Thyroid gland (tissue), 4 donors: ENCODE measurements around the gene MYB. TPM values are rescaled to one million over a fixed set of nuclear protein-coding genes. Genes with fewer than 3 reads are reported as not detected.

Source experiments
- DNase-seq, 2 donors: peaks; one replicate each; pipeline ENCODE4 v3.0.0-alpha.2; 2019
- H3K27ac ChIP-seq, 3 donors: fragments of 200-600 bp; sonication (generic); 1 replicate in 2 of 3; 2 replicates in 1 of 3; pipeline ENCODE4 v1.5.1; 2016 to 2019; ENCODE audit warnings: mild to moderate bottlenecking in 1 of 3, moderate library complexity in 1 of 3
- H3K27me3 ChIP-seq: fragments of 200-600 bp; sonication (generic); one replicate; pipeline ENCODE4 v1.5.1; 2019
- H3K36me3 ChIP-seq, 2 donors: fragments of 200-600 bp; sonication (generic); one replicate each; pipeline ENCODE4 v1.5.1; 2016 to 2019
- H3K4me1 ChIP-seq, 2 donors: fragments of 200-600 bp; sonication (generic); one replicate each; pipeline ENCODE4 v1.5.1; 2017 to 2019
- H3K4me3 ChIP-seq, 3 donors: fragments of 200-600 bp; sonication (generic); replicated peaks in 1 of 3; 1 replicate in 2 of 3; 2 replicates in 1 of 3; pipeline ENCODE4 v1.5.1; 2016; ENCODE audit warnings: mild to moderate bottlenecking in 1 of 3
- H3K9me3 ChIP-seq: fragments of 200-600 bp; sonication (generic); one replicate; pipeline ENCODE4 v1.5.1; 2017
- CTCF ChIP-seq, 6 experiments: fragments of 200-600 bp in 3 of 6; fragments of 450-650 bp in 3 of 6; sonication (generic) in 3 of 6; IDR thresholded peaks; one replicate each; pipeline ENCODE4 v1.5.1; 2016 to 2019; ENCODE audit warnings: antibody characterized with exemption in 6 of 6, mild to moderate bottlenecking in 2 of 6, inconsistent platforms in 1 of 6, moderate library complexity in 1 of 6
- POLR2A ChIP-seq, 2 donors: fragments of 450-650 bp; IDR thresholded peaks; one replicate each; pipeline ENCODE4 v1.6.1; 2017; ENCODE audit warnings: antibody characterized with exemption in 2 of 2, mild to moderate bottlenecking in 2 of 2, moderate library complexity in 1 of 2
- WGBS, 2 donors: methylation state at CpG; one replicate each; pipeline ENCODE4 v1.1.5; 2017; 5-methylcytosine and 5-hydroxymethylcytosine counted together
- intact Hi-C: fragments of 100-400 bp; cut with DNase I; formaldehyde crosslinking; loops from one replicate; pipeline ENCODE4 v1.15.1; 2023
- total RNA-seq, 4 donors: library from RNA; depleted of rRNA; stranded (reverse); fragments of >200 nt; gene quantifications; one replicate each; pipeline ENCODE4 v1.2.3, GENCODE V29; 2016

The MYB gene
- total RNA-seq, 4 donors from 2014 or later: 0.75 TPM; not detected in 3

GRCh38 chr6:135170849-135171248, 10.3 kb upstream of the MYB start:
- Histone ChIP-seq H3K4me3 (no peak overlapping the region), H3K27ac (no peak overlapping the region), H3K27me3 (no peaks in the 10 kb centered on the region), H3K4me1 (no peaks in the 10 kb centered on the region), H3K9me3 (no peaks in the 10 kb centered on the region), H3K36me3 (no peaks in the 10 kb centered on the region)
- intact Hi-C loops: no loop called here
- DNase-seq: no peak
- 75 to 88% methylated on average over 3 of the region's 3 CpGs for WGBS, 2 donors
- TF ChIP-seq POLR2A (IDR thresholded peaks at IDR 0.05): no peak

- Histone ChIP-seq H3K9me3 (no peaks in the 10 kb centered on the region), H3K4me3 (no peak overlapping the region), H3K36me3 (no peaks in the 10 kb centered on the region), H3K27me3 (no peaks in the 10 kb centered on the region), H3K4me1 (no peaks in the 10 kb centered on the region), H3K27ac (no peak overlapping the region)
- intact Hi-C loops: no loop called here
- TF ChIP-seq CTCF (IDR thresholded peaks at IDR 0.05): no peak
- TF ChIP-seq POLR2A (IDR thresholded peaks at IDR 0.05): no peak
- DNase-seq: no peak
- 89 to 94% methylated on average over 3 of the region's 3 CpGs for WGBS, 2 donors
These were observed 7.7 kb upstream of the MYB start for GRCh38 chr6:135173242-135173988.

- Histone ChIP-seq H3K36me3 (no peaks in the 10 kb centered on the region), H3K9me3 (no peaks in the 10 kb centered on the region), H3K27me3 (no peaks in the 10 kb centered on the region), H3K4me3 (no peak overlapping the region), H3K4me1 (no peaks in the 10 kb centered on the region), H3K27ac (no peak overlapping the region)
- no peak for DNase-seq
- TF ChIP-seq POLR2A (IDR thresholded peaks at IDR 0.05) (no peak), CTCF (IDR thresholded peaks at IDR 0.05) (no peak)
- intact Hi-C loops: no loop called here
These were observed 7.1 kb upstream of the MYB start for GRCh38 chr6:135173989-135174484.

GRCh38 chr6:135176058-135176457, 5.0 kb upstream of the MYB start:
- H3K27ac ChIP-seq: no peak overlapping the region
- no peaks in the 10 kb centered on the region for H3K27me3 ChIP-seq
- no peaks in the 10 kb centered on the region for H3K4me1 ChIP-seq
- no peak for TF ChIP-seq CTCF (IDR thresholded peaks at IDR 0.05)
- TF ChIP-seq POLR2A (IDR thresholded peaks at IDR 0.05): no peak
- no peaks in the 10 kb centered on the region for H3K36me3 ChIP-seq
- no peak overlapping the region for H3K4me3 ChIP-seq
- no peak for DNase-seq
- intact Hi-C loops: no loop called here
- H3K9me3 ChIP-seq: no peaks in the 10 kb centered on the region

- intact Hi-C loops: no loop called here
These were observed 4.6 kb upstream of the MYB start for GRCh38 chr6:135176464-135176863.

More at GRCh38 chr6:135176464-135176863, 4.6 kb upstream of the MYB start:
- DNase-seq: no peak
- 85 to 88% methylated on average over 6 of the region's 6 CpGs for WGBS, 2 donors
- Histone ChIP-seq H3K27me3 (no peaks in the 10 kb centered on the region), H3K9me3 (no peaks in the 10 kb centered on the region), H3K4me1 (no peaks in the 10 kb centered on the region), H3K36me3 (no peaks in the 10 kb centered on the region), H3K27ac (no peak overlapping the region), H3K4me3 (no peak overlapping the region)
- TF ChIP-seq POLR2A (IDR thresholded peaks at IDR 0.05): no peak
- TF ChIP-seq CTCF (IDR thresholded peaks at IDR 0.05): no peak
